Activated T-cell treated with anti-CD3 and anti-CD28 coated beads, Interleukin-2, amount 50 U/mL, for 24 hours (primary cell): Measurements from ENCODE around the gene ZNF865.
"Not testable (repeated sequence)": the region's sequence is repeated elsewhere in the genome, so short reads cannot be mapped to it uniquely, and the experiment has no call there.

Experiments used
- DNase-seq: peaks from one replicate; pipeline ENCODE4 v3.0.0-alpha.2; 2020
- H3K27ac Mint-ChIP-seq: 2 replicates; pipeline ENCODE4 v1.8.0; 2020; ENCODE audit warnings: mild to moderate bottlenecking, mixed read lengths
- H3K27me3 Mint-ChIP-seq: 2 replicates; pipeline ENCODE4 v1.8.0; 2020; ENCODE audit warnings: mixed read lengths
- H3K36me3 Mint-ChIP-seq: 2 replicates; pipeline ENCODE4 v1.8.0; 2020; ENCODE audit warnings: low read depth, mixed read lengths
- H3K4me1 Mint-ChIP-seq: 2 replicates; pipeline ENCODE4 v1.8.0; 2020; ENCODE audit warnings: low read depth, mixed read lengths
- H3K4me3 Mint-ChIP-seq: 2 replicates; pipeline ENCODE4 v1.8.0; 2020; ENCODE audit warnings: mild to moderate bottlenecking, moderate library complexity, mixed read lengths
- H3K9me3 Mint-ChIP-seq: 2 replicates; pipeline ENCODE4 v1.8.0; 2020; ENCODE audit warnings: mixed read lengths

ZNF865 gene

DNA sequence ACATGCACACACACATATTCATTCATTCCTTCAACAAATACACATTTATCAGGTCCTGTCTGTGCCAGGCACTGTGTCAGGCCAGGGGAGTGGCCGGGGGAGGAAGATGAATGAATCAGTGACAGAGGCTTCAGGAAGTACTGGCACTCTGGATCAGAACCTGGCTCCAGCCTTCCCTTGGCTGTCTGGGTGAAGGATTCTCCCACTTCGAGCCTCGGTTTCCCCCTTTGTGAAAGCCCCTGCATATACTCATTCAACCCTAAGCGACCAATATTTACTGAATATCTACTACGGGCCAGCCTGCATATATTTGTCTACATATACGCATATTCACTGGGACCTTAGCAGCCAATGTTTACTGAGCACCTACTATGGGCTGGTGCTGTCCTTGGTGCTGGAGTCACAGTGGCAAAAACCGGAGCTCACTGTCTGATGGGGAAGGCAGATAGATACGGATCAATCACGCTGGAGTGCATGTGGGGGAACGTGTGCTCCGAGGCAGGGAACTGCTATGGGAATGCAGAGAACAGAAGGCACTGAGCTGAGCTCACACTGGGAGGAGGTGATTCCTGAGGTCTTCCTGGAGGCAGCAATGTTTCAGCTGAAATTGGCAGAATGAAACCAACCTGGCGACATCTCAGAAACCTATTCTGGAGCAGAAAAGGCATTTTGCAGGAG lies 24.2 kb upstream of the ZNF865 start:
- Mint-ChIP-seq H3K4me3 (peak overlapping the region; percentile 81), H3K9me3 (no peaks in the 10 kb centered on the region)

DNA sequence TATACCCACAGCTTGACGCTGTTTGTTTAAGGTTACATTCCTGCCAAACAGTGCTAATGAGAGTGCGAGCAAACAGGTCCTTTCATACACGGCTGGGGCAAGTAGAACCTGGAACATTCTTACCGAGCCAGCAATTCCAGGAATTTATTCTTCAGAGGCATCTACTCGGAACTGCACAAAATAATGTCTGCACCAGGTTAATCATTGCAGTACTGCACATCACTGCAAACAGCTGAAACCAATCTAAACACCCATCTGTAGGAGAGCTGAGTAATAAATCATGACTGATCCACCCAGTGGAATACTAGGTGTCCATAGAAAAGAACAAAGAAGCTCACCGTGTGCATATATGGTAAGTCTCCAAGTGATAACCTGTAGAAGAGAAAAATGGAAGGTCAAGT lies 23.6 kb upstream of the ZNF865 start:
- Mint-ChIP-seq H3K4me1 (peaks cover 32% of the 10 kb centered on the region), H3K4me3 (peak overlapping the region; percentile 81), H3K36me3 (peaks cover 17% of the 10 kb centered on the region), H3K27ac (peak overlapping the region; percentile 82), H3K27me3 (no peaks in the 10 kb centered on the region), H3K9me3 (no peaks in the 10 kb centered on the region)
- DNase-seq: no peak

More for the DNA sequence above, 24.2 kb upstream of the ZNF865 start:
- no peaks in the 10 kb centered on the region for H3K27me3 Mint-ChIP-seq
- peaks cover 20% of the 10 kb centered on the region for H3K36me3 Mint-ChIP-seq
- DNase-seq: no peak
- peak overlapping the region; percentile 82 for H3K27ac Mint-ChIP-seq
- H3K4me1 Mint-ChIP-seq: peaks cover 28% of the 10 kb centered on the region

DNA sequence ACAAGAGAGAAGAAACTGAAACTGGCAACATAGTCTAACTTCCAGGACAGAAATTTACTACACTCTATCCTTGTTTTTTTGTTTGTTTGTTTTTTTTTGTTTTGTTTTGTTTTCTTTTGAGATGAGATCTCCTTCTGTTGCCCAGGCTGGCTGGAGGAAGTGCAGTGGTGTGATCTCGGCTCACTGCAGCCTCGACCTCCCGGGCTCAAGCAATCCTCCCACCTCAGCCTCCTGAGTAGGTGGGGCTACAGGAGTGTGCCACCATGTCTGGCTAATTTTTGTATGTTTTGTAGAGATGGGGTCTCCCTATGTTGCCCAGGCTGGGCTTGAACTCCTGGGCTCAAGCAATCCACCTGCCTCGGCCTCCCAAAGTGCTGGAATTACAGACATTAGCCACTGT lies 23.2 kb upstream of the ZNF865 start:
- not testable (repeated sequence) for H3K9me3 Mint-ChIP-seq, DNase-seq, H3K4me3 Mint-ChIP-seq, H3K27ac Mint-ChIP-seq, H3K27me3 Mint-ChIP-seq
- Mint-ChIP-seq H3K36me3 (peaks cover 13% of the 10 kb centered on the region), H3K4me1 (peaks cover 36% of the 10 kb centered on the region)

DNA sequence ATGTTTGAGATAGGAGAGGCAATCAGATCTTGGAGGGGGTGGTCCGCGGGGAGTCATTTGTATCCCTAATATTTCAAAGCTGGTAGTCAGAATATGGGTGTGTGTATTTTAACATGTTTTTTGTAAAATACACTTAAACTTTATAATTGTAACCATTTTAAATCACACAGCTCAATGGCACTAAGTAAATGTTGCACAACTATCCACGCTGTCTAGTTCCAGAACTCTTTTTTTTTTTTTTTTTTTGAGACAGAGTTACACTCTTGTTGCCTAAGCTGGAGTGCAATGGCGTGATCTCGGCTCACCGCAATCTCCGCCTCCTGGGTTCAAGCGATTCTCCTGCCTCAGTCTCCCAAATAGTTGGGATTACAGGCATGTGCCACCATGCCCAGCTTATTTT lies 21.6 kb upstream of the ZNF865 start:
- H3K4me3 Mint-ChIP-seq, H3K27ac Mint-ChIP-seq, H3K27me3 Mint-ChIP-seq, DNase-seq, H3K36me3 Mint-ChIP-seq, H3K9me3 Mint-ChIP-seq: not testable (repeated sequence)
- peaks cover 42% of the 10 kb centered on the region for H3K4me1 Mint-ChIP-seq

DNA sequence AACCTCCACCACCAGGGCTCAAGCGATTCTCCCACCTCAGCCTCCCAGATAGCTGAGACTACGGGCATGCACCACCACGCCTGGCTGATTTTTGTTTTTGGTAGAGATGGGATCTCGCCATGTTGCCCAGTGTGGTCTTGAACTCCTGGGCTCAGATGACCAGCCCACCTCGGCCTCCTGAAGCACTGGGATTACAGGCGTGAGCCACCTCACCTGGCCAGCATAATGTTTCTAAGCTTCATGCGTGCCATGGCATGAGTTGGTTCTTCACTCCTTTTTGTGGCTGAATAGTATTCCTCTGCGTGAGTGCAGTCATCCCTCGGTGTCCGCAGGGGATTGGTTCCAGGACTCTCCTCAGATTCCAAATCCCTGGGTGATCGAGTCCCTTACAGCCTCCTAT lies 20.6 kb upstream of the ZNF865 start:
- DNase-seq: no peak
- no peak overlapping the region for H3K27ac Mint-ChIP-seq
- peaks cover 39% of the 10 kb centered on the region for H3K4me1 Mint-ChIP-seq
- H3K4me3 Mint-ChIP-seq: no peak overlapping the region
- H3K9me3 Mint-ChIP-seq: no peaks in the 10 kb centered on the region
- H3K27me3 Mint-ChIP-seq: no peaks in the 10 kb centered on the region
- H3K36me3 Mint-ChIP-seq: peaks cover 4% of the 10 kb centered on the region

DNA sequence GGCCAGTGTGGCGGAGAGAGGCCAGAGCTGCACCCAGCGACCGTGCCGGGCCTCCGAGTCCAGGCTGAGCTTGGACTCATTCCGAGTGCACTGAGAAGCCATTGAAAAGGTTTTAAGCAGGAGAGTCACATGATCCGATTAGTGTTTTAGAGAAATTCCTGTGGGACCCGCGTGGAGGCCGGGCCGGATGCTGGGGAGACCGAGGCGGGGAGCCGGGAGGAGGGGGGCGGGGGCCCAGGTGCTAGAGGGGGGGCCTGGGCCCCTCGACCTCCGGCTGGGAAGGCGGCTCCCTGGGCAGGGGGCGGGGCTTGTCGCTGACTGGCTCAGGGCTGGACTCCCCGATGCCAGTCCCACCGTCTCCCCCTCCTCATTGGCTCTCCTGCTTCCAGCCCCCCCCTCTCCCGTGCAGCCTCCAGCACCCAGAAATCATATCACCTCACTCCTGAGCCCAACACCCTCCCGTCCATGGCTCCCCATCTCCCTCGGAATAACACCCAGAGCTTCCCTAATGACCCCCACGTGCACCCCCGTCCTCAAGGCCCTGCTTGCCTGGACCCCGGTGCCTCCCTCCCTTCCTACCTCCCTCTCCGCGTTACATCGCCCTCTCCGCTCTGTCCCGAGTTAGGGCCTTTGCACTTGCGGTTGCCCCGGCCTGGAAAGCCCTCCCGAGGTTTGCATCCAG lies 19.6 kb upstream of the ZNF865 start:
- no peaks in the 10 kb centered on the region for H3K9me3 Mint-ChIP-seq
- H3K4me1 Mint-ChIP-seq: peaks cover 37% of the 10 kb centered on the region
- no peaks in the 10 kb centered on the region for H3K36me3 Mint-ChIP-seq
- H3K27me3 Mint-ChIP-seq: no peaks in the 10 kb centered on the region
- H3K27ac Mint-ChIP-seq: peak overlapping the region; percentile 4
- peak; percentile 78 for DNase-seq
- H3K4me3 Mint-ChIP-seq: peak overlapping the region; percentile 54

DNA sequence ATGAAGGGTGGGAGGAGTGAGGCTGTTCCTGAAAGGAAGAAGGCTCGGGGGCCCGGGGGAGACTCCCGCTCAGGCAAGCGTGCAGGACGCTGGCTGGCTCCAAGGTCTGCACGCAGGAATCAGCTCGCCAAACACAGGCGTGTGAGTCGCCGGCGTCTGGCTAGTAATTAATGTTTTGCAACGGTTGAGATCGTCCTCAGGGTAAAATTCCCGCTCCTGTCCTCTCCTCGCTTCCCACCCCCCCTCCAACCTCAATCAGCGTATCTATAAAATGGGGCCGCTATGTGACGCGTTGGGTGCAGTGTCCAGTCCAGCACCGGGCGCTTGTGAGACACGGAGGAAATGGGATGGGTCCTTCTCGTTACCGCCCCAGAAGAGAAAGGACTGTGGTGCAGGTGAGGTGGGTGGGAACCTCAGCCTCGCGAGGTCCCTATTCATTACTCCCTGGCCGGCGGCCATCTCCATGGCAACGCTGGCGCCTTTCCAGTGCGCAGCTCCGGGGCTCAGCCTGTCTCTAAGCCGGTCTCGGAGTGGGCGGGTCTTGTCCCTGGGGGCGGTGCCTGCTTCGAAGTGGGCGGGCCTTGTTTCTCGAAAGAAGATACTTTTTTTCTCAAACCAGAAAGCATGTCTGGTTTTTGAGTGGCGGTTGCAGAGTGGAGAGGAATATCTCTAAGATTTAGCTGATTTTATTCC lies 18.3 kb upstream of the ZNF865 start:
- Mint-ChIP-seq H3K27me3 (no peaks in the 10 kb centered on the region), H3K9me3 (no peaks in the 10 kb centered on the region), H3K4me1 (peaks cover 26% of the 10 kb centered on the region), H3K4me3 (peak overlapping the region; percentile 81), H3K27ac (peak overlapping the region; percentile 69), H3K36me3 (peaks cover 8% of the 10 kb centered on the region)
- peak; percentile 96 for DNase-seq

DNA sequence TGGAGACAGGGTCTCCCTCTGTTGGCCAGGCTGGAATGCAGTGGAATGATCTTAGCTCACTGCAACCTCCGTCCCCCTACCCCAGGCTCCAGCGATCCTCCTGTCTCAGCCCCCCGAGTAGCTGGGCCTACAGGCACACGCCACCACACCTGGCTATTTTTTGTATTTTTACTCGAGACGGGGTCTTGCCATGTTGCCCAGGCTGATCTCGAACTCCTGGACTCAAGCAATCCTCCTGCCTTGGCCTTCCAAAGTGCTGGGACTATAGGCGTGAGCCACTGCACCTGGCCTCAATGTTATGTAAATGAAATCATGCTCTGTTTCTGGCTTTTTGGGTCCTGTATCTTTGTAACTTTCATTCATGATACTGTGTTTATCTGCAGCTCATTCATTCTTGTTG lies 16.7 kb upstream of the ZNF865 start:
- no peaks in the 10 kb centered on the region for H3K27me3 Mint-ChIP-seq
- no peak overlapping the region for H3K27ac Mint-ChIP-seq
- no peaks in the 10 kb centered on the region for H3K9me3 Mint-ChIP-seq
- peaks cover 25% of the 10 kb centered on the region for H3K4me1 Mint-ChIP-seq
- H3K36me3 Mint-ChIP-seq: peaks cover 12% of the 10 kb centered on the region
- DNase-seq: no peak
- H3K4me3 Mint-ChIP-seq: no peak overlapping the region

DNA sequence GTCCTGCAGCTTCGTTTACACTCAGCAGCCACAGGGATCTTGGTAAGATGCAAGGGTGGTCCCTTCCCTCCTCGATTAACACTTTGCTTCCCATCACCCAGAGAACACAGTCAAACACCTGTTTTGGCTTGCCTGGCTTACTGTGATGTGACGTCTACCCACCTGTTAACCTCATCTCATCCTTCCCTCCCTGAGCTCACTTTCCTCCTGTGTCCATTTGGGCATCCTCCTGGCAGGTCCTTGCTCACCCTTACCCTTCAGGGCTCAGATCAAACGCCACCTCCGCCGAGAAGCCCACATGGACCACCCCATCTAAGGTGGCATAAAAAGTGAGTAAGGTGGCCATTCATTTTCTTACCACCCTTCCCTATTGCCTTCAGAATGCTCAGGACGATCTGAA lies 15.3 kb upstream of the ZNF865 start:
- Mint-ChIP-seq H3K9me3 (no peaks in the 10 kb centered on the region), H3K36me3 (peaks cover 22% of the 10 kb centered on the region), H3K27ac (no peak overlapping the region), H3K4me3 (no peak overlapping the region), H3K27me3 (no peaks in the 10 kb centered on the region), H3K4me1 (peaks cover 25% of the 10 kb centered on the region)
- DNase-seq: no peak

DNA sequence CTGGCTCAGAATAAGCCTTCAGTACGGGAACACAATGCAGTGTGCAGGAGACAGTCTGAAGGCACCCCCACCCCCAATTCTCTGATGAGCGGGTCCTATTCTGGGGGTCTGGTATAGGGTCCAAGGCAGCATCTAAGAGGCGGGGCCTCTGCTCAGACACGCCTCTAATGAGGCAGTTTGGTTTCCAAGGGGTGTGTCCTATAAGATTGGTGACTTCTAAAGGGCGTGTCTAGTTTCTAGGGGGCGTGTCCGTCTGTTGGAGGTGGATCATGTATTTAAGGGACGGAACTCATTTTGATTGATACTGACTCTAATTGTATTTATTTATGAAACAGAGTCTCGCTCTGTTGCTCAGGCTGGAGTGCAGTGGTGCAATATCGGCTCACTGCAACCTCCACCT lies 14.8 kb upstream of the ZNF865 start:
- no peaks in the 10 kb centered on the region for H3K9me3 Mint-ChIP-seq

DNA sequence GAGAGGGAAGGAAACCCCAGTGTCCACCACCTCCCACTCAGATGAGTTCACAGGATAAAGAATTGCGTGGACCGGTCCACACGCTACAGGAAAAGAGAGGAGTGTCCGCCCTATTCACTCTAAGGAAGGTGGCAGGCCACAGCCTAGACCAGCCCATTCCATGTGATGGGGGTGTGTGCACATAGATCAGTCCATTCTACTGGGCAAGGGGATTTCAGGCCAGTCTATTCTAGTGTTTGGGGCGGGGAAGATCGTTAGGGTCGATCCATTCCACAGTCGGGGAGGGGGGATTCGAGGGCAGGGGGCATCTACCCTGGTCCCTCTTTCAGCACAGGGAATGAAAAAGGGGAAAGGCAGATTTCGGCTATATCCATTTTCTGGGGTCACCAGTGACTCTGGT lies 13.9 kb upstream of the ZNF865 start:
- H3K27me3 Mint-ChIP-seq: no peaks in the 10 kb centered on the region
- no peak for DNase-seq
- H3K27ac Mint-ChIP-seq: no peak overlapping the region
- no peaks in the 10 kb centered on the region for H3K9me3 Mint-ChIP-seq
- H3K36me3 Mint-ChIP-seq: peaks cover 36% of the 10 kb centered on the region
- H3K4me3 Mint-ChIP-seq: no peak overlapping the region
- H3K4me1 Mint-ChIP-seq: peaks cover 14% of the 10 kb centered on the region

More for the DNA sequence above, 14.8 kb upstream of the ZNF865 start:
- no peak overlapping the region for H3K27ac Mint-ChIP-seq
- no peak for DNase-seq
- peaks cover 27% of the 10 kb centered on the region for H3K36me3 Mint-ChIP-seq
- no peaks in the 10 kb centered on the region for H3K27me3 Mint-ChIP-seq
- no peak overlapping the region for H3K4me3 Mint-ChIP-seq
- H3K4me1 Mint-ChIP-seq: peaks cover 20% of the 10 kb centered on the region

DNA sequence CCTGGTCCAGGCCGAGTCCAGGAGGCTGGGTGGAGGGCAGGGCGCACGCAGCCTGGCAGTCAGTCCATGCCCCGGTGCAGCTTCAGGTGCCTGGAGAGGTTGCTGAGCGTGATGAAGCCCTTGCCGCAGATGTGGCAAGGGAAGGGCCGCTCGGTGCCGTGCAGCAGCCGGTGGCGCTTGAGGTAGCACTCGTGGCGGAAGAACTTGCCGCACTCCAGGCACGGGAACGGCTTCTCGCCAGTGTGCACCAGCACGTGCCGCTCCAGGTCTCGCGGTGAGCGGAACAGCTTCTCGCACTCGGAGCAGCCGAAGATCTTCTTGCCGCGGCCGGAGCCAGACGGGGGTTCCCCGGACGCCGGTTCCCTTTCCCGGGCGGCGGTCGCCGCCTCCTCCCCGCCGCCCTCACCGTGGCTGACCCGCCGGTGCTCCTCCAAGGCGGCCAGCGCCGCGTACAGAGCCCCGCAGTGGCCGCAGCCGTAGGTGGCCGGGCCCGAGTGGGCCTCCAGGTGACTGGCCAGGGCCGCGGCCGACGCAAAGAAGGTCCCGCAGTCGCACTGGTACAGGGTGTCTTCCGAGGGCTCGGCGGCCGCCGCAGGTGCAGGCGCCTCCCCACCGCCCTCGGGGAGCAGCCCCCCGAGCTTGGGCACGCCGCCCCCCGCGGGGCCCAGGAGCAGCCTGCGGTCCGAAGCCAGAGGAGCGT lies 12.9 kb upstream of the ZNF865 start:
- H3K36me3 Mint-ChIP-seq: peaks cover 45% of the 10 kb centered on the region
- H3K4me3 Mint-ChIP-seq: no peak overlapping the region
- no peak for DNase-seq
- H3K27ac Mint-ChIP-seq: no peak overlapping the region
- H3K4me1 Mint-ChIP-seq: peaks cover 8% of the 10 kb centered on the region
- H3K9me3 Mint-ChIP-seq: no peaks in the 10 kb centered on the region
- H3K27me3 Mint-ChIP-seq: no peaks in the 10 kb centered on the region

DNA sequence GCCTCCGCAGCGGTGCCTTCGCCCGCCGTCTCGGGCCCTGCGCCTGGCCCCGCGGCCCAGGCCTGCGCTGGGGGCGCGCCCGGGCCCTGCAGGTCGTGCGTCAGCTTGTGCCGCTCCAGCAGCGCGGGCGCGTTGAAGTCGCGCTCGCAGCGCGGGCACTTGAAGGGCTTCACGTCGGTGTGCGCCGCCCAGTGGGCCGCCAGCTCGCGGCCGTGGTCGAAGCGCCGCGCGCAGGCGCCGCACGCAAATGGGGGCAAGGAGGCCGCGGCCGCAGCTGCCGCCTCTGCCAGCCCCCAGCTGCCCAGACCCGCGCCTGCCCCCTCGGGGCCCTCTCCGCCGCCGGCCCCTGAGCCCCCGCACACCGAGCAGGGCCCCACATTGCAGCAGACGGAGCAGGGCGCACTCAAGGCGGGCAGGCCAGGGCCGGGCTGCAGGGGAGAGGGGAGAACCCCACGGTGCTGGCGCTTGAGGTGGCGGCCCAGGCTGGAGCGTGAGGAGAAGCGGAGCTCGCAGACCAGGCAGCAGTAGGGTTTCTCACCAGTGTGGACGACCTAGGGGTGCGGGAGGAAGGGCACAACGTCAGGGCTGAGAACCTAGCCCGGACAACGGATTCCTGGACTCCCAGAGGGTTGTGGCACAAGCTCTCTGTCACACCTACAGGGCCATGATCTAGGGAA lies 12.2 kb upstream of the ZNF865 start:
- H3K36me3 Mint-ChIP-seq: peaks cover 51% of the 10 kb centered on the region
- peaks cover 10% of the 10 kb centered on the region for H3K4me1 Mint-ChIP-seq
- no peaks in the 10 kb centered on the region for H3K27me3 Mint-ChIP-seq
- no peak overlapping the region for H3K27ac Mint-ChIP-seq
- H3K9me3 Mint-ChIP-seq: no peaks in the 10 kb centered on the region
- no peak overlapping the region for H3K4me3 Mint-ChIP-seq
- no peak for DNase-seq

DNA sequence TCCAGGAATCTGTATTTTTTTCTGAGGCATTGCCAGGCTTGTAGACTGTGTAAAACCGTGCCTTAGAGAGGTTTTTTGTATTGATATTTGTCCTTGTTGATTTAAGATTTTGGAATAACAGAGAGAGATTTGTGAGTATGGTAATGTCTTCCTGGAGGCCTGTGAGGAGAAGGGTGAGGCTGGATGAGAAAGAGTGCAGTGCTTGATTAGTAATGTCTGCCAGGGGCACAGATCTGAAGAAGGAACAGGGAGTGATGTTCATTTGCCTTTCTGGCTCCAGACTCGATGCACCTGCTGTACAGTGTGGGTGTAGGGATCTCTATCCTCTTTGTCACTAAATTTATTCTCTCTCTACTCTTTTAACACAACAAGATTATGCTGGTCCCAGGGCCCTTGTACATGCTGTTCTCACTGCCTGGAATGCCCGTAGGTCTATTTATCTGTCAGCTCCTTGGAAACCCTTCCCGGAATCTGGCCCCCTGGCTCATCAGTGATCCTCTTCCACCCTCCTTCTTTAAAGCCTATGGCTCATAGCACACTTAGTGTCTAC lies 10.4 kb upstream of the ZNF865 start:
- DNase-seq: no peak
- Mint-ChIP-seq H3K27ac (no peak overlapping the region), H3K27me3 (no peaks in the 10 kb centered on the region), H3K4me3 (no peak overlapping the region), H3K4me1 (peaks cover 14% of the 10 kb centered on the region), H3K9me3 (peaks cover 4% of the 10 kb centered on the region), H3K36me3 (peaks cover 60% of the 10 kb centered on the region)
